Skin epidermis (tissue), 12 donors: Measurements from ENCODE around the gene MCTP1.
"Not testable (repeated sequence)": the region's sequence is repeated elsewhere in the genome, so short reads cannot be mapped to it uniquely, and the experiment has no call there.

Experiments used
- H3K27ac ChIP-seq, 21 experiments: fragments of 200-600 bp; sonication (generic) in 11 of 21; one replicate each; pipeline ENCODE4 v1.5.0; 2020; ENCODE audit warnings: mild to moderate bottlenecking in 3 of 21, inconsistent platforms in 2 of 21, moderate library complexity in 2 of 21
- H3K4me3 ChIP-seq, 7 experiments: fragments of 200-600 bp; sonication (generic) in 2 of 7; one replicate each; pipeline ENCODE4 v1.5.0; 2020; ENCODE audit warnings: inconsistent platforms in 2 of 7, mild to moderate bottlenecking in 2 of 7, moderate library complexity in 1 of 7

The MCTP1 gene

DNA sequence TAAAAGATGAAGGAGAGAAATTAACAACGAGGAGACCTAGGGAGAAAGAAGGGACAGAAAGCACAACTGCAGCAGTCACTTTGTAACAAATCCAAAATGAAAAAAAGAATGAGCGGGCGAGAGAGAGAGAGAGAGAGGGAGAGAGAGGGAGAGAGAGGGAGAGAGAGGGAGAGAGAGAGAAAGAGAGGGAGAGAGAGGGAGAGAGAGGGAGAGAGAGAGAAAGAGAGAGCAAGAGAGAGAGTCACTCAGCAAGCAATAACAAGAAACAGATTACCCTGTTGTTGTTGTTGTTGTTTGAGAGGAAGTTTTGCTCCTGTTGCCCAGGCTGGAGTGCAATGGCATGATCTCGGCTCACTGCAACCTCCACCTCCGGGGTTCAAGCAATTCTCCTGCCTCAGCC lies 77.1 kb downstream of the MCTP1 start:
- H3K27ac ChIP-seq, H3K4me3 ChIP-seq: not testable (repeated sequence)

DNA sequence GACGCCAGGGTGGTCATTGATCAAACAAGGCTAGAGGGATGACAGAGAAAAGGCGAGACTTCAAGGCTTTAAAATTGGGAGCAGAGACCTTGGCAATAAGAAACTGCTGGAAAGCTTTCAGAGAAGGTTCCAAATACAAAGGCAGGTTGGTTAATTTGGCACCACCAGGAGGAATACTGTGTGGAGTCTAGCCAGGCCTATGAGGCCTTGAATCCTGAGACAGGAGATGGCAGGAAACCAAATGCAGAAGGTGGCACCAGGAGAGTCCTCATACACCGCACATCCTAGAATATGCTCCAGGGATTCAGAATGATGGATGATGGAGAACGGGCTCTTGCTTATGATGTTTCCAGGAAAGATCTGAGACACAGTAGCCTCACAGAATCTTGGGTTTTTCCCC lies 90.0 kb downstream of the MCTP1 start:
- H3K4me3 ChIP-seq: no peak overlapping the region
- H3K27ac ChIP-seq: no peak overlapping the region

DNA sequence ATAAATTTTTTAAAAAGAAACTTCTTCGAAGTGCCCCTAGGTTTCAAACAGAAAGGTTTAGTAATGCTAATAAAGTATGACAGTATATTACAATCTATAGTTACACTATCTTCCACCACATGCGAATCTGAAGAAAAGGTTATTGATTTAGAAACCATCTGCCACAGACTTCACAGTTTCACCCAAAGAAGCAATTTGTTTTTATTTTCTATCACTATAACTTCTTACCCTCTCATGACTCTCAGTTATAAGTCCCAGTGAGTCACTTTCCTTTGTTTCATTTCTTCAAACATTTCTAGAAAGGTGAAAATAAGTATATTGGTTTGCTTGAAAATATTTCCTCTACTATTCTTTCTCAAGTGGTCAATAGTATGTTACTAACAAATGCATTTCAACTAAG lies 93.6 kb downstream of the MCTP1 start:
- Histone ChIP-seq H3K4me3 (no peak overlapping the region), H3K27ac (no peak overlapping the region)

DNA sequence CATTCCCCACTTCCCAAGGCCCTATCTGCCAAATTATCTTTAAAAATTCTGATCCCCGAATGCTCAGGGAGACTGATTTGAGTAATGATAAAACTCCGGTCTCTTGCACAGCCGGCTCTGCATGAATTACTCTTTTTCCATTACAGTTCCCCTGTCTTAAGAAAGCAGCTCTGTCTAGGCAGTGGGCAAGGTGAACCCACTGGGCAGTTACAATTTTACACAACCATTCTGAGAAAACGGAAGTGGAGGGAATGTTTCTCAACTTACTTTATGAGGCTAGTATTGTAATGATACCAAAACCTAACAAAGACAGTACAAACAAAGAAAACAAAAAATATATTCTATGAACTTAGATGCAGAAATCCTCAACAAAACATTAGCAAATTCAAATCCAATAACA lies 100.0 kb downstream of the MCTP1 start:
- no peak overlapping the region for H3K27ac ChIP-seq

DNA sequence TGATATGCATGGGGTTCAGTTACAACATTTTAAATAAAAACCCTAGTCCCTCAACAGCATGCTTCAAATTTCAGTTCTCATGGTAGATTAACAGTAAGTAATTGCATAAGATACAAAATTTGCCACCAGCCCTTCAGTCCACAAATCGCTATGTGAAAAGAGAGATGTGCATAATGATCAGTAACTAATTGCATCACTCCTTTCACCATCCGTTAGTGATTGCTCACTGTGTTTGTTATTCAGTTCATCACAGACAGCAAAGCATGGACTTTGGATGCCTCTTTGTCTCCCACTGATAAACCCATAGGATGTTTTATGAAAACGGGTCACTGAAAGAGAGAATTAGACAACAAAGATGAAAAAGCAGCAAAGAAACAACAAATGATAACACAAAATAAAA lies 103.2 kb downstream of the MCTP1 start:
- H3K4me3 ChIP-seq: no peak overlapping the region
- H3K27ac ChIP-seq: no peak overlapping the region

More for the DNA sequence above, 100.0 kb downstream of the MCTP1 start:
- H3K4me3 ChIP-seq: no peak overlapping the region

DNA sequence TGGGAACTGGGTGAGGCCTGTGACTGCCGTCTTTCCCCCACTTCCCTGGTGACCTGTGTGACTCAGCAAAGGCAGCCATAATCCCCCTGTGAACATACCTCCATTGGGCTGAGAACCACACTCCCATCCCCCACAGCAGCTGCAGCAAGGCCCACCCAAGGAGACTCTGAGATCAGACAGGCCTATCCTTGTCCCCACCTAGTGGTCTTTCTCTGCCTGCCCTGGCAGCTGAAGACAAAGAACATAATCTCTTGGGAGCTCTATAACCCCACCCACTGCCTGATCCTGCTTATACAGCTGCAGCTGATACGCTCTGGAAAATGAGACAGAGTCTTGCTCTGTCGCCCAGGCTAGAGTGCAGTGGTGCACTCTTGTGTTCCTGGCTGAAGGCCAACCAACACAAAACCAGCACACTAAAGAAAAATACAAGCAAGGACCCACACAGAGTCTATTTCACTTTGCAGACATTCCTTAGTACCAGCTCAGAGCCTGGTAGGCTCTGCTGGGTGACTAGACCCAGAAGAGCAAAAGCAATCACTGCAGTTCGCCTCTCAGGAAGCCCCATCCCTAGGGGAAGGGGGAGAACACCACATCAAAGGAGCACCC lies 106.7 kb downstream of the MCTP1 start:
- Histone ChIP-seq H3K4me3 (no peak overlapping the region), H3K27ac (no peak overlapping the region)

DNA sequence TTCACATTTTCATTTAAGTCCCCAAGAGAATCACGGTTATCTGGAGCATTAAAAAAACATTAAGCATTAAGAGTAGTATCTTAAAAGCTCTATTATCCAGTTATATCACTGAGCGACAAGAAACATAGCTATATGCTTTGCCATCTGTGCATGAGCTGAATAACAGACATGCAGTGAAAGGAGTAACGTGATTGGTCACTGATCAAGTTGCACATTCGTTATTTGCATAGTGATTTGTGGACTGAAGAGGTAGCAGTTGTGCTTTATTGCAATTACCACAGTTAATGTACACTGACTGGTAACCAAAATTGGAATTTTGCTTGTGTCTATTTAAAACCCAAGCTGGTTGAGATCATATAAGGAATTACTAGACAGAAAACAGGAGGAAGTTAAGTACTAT lies 107.4 kb downstream of the MCTP1 start:
- Histone ChIP-seq H3K27ac (no peak overlapping the region), H3K4me3 (no peak overlapping the region)

DNA sequence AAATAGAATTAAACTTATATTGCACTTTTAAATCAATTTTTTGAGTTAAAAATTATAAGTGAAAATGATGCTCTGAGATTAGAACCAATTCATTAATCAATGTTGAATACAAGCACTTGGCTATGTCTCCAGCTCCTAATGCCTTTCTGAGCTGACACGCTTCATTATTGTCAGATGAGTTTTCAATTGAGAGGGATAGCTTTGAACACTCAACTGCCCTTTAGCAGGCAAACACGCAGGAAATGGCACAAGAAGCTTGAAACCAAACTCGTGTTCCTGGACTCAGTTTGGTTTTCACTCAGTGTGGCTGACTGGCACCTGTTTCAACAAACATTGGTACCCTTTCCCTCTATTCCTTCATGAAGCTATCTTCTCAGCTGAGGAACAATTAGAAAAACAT lies 109.8 kb downstream of the MCTP1 start:
- H3K27ac ChIP-seq: no peak overlapping the region
- no peak overlapping the region for H3K4me3 ChIP-seq

DNA sequence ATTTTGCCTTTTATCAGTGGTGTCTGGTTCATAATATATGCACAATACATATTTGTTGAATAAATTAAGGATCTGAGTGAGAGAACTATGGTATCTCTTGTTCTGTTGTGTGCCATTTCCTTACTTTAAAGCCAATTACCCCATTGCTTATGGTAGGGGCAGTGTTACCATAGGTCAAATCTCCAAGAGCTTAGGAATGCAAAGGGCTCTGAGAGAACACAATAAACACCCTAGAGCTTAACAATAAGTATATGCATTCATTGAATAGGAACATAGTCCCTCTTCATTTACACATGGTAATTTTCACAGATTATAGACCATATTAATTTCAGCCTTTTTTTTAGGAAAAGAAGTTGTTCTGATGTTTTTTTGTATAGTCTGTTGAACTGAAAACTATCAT lies 112.2 kb downstream of the MCTP1 start:
- no peak overlapping the region for H3K4me3 ChIP-seq
- no peak overlapping the region for H3K27ac ChIP-seq

DNA sequence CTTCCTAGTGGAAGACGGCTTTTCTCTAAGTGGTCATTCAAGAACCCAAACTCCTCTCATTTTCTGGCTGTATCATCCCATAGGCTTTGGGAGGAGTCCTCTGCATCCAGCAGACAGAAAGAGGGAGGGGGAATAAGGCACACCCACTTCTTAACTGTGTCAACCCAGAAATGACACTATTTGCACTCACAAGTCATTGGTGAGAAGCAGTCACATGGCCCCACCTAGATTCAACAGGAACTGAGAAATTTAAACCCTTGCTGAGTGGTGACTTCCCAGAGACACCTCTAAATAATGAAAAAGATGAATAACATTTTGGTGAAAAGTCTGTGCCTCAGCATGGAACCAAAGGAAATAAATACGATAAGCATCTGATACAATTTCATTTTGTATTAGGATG lies 120.0 kb downstream of the MCTP1 start:
- H3K27ac ChIP-seq: no peak overlapping the region
- no peak overlapping the region for H3K4me3 ChIP-seq

DNA sequence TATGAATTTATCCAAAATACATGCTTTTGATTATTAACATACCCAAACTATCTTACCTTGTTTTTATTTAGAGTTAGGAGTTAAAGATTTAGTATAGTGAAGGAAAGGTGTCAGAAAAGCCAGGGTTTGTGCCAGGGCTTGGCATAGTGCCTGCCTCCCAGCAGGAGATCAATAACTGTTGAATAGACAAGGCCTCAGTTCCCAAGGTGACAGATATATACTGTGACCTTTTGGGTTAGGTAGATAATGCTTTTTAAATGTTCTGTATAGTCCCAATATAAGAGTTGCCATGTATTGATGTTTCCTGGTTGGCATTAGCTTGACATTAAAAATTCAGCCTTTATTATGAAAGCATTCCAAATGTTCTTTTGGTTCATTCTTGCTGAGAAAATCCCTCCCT lies 121.8 kb downstream of the MCTP1 start:
- no peak overlapping the region for H3K4me3 ChIP-seq

DNA sequence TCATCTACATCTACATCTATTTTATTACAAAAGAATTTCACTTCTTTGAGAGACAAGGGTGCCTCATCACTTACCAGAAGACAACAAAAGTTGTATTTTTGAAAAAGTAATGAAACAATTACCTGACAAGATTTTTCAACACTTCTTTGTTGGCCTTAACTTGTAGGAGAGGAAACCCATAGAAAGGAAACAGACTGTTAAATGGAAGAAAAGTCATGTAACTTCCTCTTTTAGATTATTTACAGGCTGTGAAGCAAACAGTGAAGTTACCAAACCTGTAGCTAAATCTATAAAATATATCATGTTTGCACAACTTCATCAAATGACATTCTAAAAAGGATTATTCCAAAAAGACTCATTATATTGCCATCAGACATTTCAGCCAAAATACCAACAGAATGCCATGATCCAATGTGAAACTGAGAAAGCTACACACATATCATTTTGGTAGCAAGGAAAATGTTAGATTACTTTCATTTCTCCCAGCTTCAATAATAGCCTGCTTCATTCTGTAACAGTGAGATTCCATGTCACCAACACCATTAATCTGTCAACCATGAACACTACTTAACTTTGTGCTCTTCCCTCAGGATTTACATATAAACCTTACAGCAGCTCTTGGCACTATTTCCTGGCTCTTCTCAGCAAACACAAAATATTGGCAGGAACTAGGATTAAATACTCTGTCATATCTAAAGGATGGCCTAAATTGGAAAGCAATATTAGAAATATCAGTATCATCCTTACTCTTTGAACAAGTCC lies 122.5 kb downstream of the MCTP1 start:
- Histone ChIP-seq H3K4me3 (no peak overlapping the region), H3K27ac (no peak overlapping the region)

More for the DNA sequence above, 121.8 kb downstream of the MCTP1 start:
- no peak overlapping the region for H3K27ac ChIP-seq

DNA sequence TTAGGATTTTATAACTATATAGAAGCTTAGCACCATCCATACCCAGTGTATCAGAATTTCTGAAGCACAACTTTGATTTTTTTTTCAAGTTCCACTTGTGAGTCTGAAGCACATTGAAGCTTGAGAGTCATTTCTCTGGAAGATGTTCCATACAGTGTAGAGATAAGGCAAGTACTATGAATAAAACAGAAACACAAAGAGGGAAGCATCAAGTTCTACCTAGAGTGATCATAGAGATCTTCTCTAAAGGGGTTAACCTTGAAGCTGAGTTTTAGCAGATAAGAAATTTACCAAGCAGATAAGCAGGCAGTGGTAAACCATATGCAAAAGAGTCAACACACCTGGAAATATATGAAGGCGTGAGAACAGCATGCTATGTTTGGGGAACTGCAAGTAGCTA lies 125.3 kb downstream of the MCTP1 start:
- no peak overlapping the region for H3K4me3 ChIP-seq
- no peak overlapping the region for H3K27ac ChIP-seq

DNA sequence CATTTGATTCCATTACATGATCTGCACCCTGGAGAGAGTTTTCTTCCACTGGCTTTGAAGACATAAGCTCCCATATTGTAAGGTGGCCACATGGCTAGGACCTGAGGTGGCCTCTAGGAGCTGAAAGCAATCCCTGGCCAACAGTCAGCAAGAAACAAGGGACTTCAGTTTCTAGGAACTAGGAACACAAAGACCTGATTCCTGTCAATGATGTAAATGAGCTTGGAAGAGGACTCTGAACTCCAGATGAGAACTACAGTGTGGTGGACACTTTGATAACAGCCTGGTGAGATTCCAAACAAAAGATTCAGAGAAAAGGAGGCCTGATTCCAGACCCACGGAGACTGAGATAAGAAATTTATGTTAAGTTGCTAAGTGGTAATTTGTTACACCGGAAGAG lies 129.0 kb downstream of the MCTP1 start:
- Histone ChIP-seq H3K4me3 (no peak overlapping the region), H3K27ac (no peak overlapping the region)

DNA sequence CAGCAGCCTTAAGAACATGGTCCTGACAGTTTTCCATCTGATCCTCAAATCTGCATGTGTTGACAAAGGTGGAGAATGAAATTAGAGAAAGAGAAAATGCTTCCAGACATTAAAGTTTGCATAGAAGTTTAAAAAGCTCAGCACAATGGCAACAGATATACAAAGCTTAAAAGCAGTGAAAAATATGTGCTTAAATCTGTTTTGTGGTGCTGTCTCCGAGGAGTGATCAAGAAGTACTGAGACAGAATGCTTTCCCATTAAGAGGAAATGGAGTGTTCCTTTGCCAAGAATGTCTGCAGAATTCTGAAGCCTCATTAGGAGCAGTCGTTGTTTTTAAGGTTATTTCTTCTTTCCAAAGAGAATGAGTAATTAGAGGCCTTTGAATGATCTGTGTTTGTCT lies 131.4 kb downstream of the MCTP1 start:
- H3K27ac ChIP-seq: peak overlapping the region in 2 of 21 experiments; percentile 15 to 30
- H3K4me3 ChIP-seq: no peak overlapping the region

DNA sequence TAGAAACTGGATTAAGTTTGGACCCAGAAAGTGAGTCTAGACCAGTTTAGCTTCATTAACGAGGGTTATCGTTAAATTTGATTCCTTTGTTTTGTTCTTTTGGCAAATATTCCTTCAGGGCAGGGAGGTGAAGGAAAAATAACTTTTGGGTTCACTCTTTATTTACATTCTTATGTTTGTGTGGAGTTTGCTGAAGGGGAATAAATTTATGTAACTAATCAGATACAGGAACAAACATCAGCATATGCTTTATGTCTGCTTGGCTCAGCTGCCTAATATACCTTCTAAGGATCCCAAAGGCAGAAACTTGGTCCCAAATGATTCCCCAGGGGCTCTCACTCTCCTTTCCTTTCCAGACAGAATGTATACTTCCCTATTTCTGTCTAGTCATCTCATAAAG lies 132.4 kb downstream of the MCTP1 start:
- no peak overlapping the region for H3K4me3 ChIP-seq
- H3K27ac ChIP-seq: peak overlapping the region in 1 of 21 experiments; percentile 15

DNA sequence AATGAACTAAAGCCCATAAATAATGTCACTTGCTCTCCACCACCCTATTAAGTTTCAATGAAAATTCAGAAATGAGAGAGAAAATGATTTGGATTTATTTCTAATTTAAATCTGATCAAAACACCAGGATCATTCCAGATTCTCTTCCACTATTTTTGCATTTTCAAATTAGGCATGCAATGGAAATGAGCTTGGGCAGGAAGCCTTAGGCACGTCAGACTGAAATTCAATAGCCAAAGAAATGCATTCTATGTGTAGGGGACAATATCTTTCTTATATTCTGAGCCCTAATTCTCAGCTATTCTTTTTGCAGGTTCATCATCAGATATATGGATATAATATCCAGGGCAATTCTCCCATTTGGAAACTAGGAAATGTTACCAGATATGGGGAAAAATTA lies 132.8 kb downstream of the MCTP1 start:
- Histone ChIP-seq H3K4me3 (no peak overlapping the region), H3K27ac (no peak overlapping the region)

DNA sequence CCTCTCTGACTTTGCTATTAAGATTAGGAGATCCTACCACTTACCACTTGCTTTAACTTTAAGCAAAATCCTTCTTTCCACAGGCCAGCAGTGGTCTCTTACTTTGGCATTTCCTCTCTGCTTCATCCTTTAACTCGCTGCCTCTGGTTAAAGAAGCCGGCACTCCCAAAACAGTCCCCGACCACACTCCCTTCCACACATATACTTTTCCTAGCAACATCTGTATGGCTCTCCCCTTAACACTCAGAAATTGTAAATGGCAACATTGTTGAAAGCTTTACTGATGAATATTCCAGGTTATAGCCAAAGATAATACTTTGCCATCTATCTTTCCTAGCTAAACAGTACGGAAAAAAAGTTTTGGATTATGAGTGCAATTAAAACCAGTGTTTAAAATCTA lies 133.2 kb downstream of the MCTP1 start:
- Histone ChIP-seq H3K4me3 (no peak overlapping the region), H3K27ac (no peak overlapping the region)

DNA sequence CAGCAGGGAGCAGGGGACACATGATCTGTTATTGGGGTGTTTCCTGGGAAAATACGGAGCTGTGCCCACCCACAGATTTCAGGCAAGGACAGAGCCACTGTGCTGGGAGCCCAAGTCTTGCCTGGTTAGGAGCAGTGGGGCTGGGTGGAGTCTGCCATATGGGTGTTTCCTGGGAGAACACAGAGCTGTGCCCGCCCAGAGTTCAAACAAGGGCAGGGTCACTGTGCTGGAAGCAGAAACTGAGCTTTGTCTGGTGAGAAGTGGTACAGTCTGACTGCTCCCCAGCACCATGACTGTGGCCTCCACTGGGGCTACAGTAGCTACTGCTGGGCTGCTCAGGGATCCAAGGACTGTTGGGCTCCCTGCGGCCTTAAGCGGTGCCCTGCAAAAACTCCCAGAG lies 135.5 kb downstream of the MCTP1 start:
- Histone ChIP-seq H3K27ac (no peak overlapping the region), H3K4me3 (no peak overlapping the region)

DNA sequence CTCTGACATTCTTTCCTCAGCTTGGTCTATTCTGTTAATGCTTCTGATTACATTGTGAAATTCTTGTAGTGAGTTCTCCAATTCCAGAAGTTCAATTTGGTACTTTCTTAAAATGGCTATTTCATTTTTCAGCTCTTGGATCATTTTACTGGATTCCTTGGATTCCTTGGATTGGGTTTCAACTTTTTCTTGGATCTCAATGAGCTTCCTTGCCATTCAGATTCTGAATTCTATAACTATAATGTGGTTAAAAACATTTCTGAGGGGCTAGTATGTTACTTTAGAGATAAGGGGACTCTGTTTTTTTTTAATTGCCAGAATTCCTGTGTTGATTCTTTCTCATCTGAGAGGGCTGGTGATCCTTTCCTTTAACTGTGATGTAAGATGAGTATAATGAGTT lies 136.4 kb downstream of the MCTP1 start:
- Histone ChIP-seq H3K27ac (no peak overlapping the region), H3K4me3 (no peak overlapping the region)

DNA sequence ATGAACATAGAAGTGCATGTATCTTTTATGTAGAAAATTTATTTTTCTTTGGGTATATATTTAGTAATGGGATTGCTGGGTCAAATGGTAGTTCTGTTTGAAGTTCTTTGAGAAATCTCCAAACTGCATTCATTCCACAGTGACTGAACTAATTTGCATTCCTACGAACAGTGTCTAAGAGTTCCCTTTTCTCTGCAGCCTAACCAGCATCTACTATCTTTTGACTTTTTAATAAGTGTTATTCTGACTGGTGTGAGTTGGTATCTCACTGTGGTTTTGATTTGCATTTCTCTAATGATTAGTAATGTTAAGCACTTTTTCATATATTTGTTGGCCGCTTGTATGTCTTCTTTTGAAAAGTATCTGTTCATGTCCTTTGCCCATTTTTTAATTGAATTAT lies 141.0 kb downstream of the MCTP1 start:
- not testable (repeated sequence) for H3K27ac ChIP-seq, H3K4me3 ChIP-seq

DNA sequence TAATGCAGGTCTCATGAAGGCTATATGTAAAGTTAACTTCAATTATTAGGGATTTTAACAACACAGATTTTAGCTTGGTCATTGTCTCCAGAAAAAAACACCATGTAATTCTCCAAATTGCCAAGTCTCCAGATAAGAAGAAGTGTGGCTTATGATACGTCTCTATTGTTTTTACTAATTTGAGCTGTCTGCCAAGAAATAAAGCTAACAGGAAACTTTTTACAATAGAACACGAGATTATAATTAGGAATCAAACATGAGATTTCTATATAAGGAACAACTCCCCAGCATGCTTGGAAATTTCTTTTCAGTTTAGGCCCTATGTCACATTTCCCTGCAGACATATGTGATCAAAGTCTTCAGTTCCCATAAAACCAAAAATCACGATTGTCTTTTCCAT lies 142.7 kb downstream of the MCTP1 start:
- H3K27ac ChIP-seq: peak overlapping the region in 1 of 21 experiments; percentile 14
- no peak overlapping the region for H3K4me3 ChIP-seq
